ENCODE results near the gene NDST1. TPM values are rescaled to one million over a fixed set of nuclear protein-coding genes. Genes with fewer than 3 reads are reported as not detected.

The NDST1 gene
- total RNA-seq, 1 experiment from 2014 or later = 33.1 TPM

DNA sequence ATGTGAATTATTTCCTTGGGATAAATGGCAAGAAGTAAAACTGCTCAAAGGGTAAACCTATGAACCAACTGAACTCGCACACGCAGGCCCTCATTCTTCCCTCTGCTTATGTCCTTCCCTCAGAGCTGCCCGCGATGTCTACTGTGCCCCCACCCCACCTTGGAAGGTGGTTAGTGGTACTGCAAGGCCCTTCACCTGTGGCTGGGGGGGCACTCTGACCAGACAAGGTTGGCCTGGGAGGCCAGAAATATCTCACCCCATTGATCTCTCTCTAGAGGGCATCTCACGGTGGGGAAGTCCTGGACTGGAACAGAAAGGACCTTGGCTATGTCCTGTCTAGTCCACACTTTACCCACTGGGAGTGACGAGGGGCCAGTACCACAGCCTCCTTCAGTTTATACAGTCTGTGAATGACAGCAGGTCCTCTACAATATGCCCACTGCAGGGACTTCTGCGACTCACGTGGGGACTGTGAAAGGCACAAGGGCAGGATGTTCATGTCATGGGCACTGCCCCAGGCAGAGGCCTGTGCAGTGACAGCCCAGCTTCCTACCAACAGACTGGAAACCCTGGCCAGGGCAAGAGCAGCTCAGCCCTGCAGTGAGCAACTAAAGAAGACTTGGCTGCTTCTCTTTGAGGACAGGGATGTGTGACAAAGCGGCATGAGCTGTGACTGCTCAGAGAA lies 75.8 kb downstream of the NDST1 start (continued):
- TF ChIP-seq, protein P1, sequence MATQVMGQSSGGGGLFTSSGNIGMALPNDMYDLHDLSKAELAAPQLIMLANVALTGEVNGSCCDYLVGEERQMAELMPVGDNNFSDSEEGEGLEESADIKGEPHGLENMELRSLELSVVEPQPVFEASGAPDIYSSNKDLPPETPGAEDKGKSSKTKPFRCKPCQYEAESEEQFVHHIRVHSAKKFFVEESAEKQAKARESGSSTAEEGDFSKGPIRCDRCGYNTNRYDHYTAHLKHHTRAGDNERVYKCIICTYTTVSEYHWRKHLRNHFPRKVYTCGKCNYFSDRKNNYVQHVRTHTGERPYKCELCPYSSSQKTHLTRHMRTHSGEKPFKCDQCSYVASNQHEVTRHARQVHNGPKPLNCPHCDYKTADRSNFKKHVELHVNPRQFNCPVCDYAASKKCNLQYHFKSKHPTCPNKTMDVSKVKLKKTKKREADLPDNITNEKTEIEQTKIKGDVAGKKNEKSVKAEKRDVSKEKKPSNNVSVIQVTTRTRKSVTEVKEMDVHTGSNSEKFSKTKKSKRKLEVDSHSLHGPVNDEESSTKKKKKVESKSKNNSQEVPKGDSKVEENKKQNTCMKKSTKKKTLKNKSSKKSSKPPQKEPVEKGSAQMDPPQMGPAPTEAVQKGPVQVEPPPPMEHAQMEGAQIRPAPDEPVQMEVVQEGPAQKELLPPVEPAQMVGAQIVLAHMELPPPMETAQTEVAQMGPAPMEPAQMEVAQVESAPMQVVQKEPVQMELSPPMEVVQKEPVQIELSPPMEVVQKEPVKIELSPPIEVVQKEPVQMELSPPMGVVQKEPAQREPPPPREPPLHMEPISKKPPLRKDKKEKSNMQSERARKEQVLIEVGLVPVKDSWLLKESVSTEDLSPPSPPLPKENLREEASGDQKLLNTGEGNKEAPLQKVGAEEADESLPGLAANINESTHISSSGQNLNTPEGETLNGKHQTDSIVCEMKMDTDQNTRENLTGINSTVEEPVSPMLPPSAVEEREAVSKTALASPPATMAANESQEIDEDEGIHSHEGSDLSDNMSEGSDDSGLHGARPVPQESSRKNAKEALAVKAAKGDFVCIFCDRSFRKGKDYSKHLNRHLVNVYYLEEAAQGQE (IDR thresholded peaks at IDR 0.05; ENCODE audit: low read depth) = no peak
- no peak for TF ChIP-seq ELF1 (IDR thresholded peaks at IDR 0.05; ENCODE audit: borderline replicate concordance, low read depth)
- TF ChIP-seq, protein P2, sequence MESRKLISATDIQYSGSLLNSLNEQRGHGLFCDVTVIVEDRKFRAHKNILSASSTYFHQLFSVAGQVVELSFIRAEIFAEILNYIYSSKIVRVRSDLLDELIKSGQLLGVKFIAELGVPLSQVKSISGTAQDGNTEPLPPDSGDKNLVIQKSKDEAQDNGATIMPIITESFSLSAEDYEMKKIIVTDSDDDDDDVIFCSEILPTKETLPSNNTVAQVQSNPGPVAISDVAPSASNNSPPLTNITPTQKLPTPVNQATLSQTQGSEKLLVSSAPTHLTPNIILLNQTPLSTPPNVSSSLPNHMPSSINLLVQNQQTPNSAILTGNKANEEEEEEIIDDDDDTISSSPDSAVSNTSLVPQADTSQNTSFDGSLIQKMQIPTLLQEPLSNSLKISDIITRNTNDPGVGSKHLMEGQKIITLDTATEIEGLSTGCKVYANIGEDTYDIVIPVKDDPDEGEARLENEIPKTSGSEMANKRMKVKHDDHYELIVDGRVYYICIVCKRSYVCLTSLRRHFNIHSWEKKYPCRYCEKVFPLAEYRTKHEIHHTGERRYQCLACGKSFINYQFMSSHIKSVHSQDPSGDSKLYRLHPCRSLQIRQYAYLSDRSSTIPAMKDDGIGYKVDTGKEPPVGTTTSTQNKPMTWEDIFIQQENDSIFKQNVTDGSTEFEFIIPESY (IDR thresholded peaks at IDR 0.05; ENCODE audit: extremely low read depth, insufficient replicate concordance, low read length) = no peak
- TF ChIP-seq POLR2A (IDR thresholded peaks at IDR 0.05; ENCODE audit: borderline replicate concordance, extremely low read depth, insufficient read depth, insufficient read length) = no peak
- no peak for TF ChIP-seq FOSL1 (IDR thresholded peaks at IDR 0.05; ENCODE audit: low read depth)

DNA sequence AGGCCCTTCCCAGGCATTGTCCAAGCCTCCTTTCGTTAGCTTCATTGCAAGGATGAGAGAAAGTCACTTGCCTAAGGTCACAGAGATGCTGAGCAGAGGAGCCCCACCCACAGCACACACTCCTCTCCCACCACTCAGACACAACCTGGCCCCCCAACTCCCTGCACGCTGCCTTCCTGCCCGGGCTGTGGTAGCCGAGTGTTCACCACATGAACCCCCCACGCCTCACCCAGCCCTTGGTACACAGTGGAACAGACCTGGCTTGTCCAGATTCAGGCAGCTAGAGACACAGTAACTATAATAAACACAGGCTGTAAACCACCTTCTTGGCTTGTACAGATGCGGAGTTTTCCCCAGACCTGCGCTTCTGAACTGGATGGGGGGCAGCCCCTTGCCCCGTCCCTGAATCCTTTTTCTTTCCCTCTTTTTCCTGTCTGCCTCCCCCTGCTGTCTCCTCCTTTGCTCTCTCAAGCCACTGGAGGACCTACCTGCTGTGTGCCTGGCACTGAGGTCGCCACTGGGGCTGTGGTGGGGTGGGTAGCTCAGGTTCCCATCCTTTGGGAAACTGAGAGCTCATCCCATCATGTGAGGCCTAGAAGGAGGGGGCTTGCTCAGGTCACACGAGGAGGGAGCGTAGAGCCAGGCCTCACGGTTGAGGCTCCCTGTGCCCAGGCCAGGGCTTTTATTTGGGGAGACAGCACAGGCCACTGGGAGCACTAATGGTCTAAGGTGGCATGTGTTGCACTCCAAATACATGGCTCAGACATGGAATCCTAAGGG lies 76.8 kb downstream of the NDST1 start:
- H3K4me1 ChIP-seq (ENCODE audit: control insufficient read depth in 1 of 2, insufficient read depth in 2 of 2, low read length in 2 of 2) = no peaks in the 10 kb centered on the region
- H3K9me3 ChIP-seq (ENCODE audit: control insufficient read depth in 1 of 2, insufficient read depth in 1 of 2, low read depth in 1 of 2, low read length in 2 of 2) = no peaks in the 10 kb centered on the region
- BruUV-seq (replicated peaks) = no TSS peak
- H3K4me2 ChIP-seq (ENCODE audit: low read length) = no peak overlapping the region
- no peak for DNase-seq (ENCODE audit: low read depth, low spot score)
- H3K27ac ChIP-seq (ENCODE audit: low read depth, low read length) = no peak overlapping the region
- no peak overlapping the region for H3K9ac ChIP-seq (ENCODE audit: low read length)
- no peaks in the 10 kb centered on the region for H3K27me3 ChIP-seq (ENCODE audit: insufficient read depth, low read length)
- no peak for ATAC-seq
- no peak overlapping the region for H3K4me3 ChIP-seq (replicated peaks in 1 of 2; ENCODE audit: low read depth in 1 of 2, low read length in 2 of 2)
- H3K79me2 ChIP-seq (ENCODE audit: insufficient read depth, low read length) = no peaks in the 10 kb centered on the region
- no peaks in the 10 kb centered on the region for H3K36me3 ChIP-seq (ENCODE audit: control insufficient read depth in 1 of 2, insufficient read depth in 2 of 2, low read length in 2 of 2)
- TF ChIP-seq YY1 (IDR thresholded peaks at IDR 0.05; ENCODE audit: extremely low read depth, insufficient replicate concordance, low read depth, low read length) (no peak), CEBPB (IDR thresholded peaks at IDR 0.05; ENCODE audit: low read depth) (no peak), POLR2AphosphoS5 (IDR thresholded peaks at IDR 0.05; ENCODE audit: low read depth, low read length) (no peak), ZFX (IDR thresholded peaks at IDR 0.05) (no peak), CBX3 (IDR thresholded peaks at IDR 0.05; ENCODE audit: low read depth) (no peak), EZH2 (IDR thresholded peaks at IDR 0.05) (no peak), SIN3A (IDR thresholded peaks at IDR 0.05; ENCODE audit: low read depth) (no peak), ELF1 (IDR thresholded peaks at IDR 0.05; ENCODE audit: borderline replicate concordance, low read depth) (no peak)
- TF ChIP-seq, protein P3, sequence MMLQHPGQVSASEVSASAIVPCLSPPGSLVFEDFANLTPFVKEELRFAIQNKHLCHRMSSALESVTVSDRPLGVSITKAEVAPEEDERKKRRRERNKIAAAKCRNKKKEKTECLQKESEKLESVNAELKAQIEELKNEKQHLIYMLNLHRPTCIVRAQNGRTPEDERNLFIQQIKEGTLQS (IDR thresholded peaks at IDR 0.05) = no peak
- TF ChIP-seq, protein P4, sequence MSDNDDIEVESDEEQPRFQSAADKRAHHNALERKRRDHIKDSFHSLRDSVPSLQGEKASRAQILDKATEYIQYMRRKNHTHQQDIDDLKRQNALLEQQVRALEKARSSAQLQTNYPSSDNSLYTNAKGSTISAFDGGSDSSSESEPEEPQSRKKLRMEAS (IDR thresholded peaks at IDR 0.05) = no peak
- POLR2A ChIA-PET = no interaction called here
- intact Hi-C loops (cut with micrococcal nuclease) = no loop called here
- no peak overlapping the region for H2AFZ ChIP-seq (ENCODE audit: low read depth, low read length, poor library complexity, severe bottlenecking)
- no peaks in the 10 kb centered on the region for H4K20me1 ChIP-seq (ENCODE audit: insufficient read depth)
- no peaks in the 10 kb centered on the region for H3K9me2 ChIP-seq (ENCODE audit: insufficient read depth)
- RAD21 ChIA-PET (ENCODE audit: low non-redundant PET in 1 of 2, low total read pairs in 2 of 2, uncharacterized antibody in 2 of 2, unreplicated experiment in 2 of 2) = no interaction called here
- CTCF ChIA-PET = interaction anchor here (1.8 kb wide), 1 partner anchor 11 kb away, joined by 5 read pairs; no protein-coding TSS in a partner anchor
